Spleen (tissue), 7 donors: Measurements from ENCODE around the gene RAD51B.
A peak's percentile ranks its signal among the peaks of the same experiment; 100 is the strongest.

Experiments used
- POLR2A ChIP-seq, 3 donors: fragments of 450-650 bp; IDR thresholded peaks; one replicate each; pipeline ENCODE4 v1.5.1; 2017; ENCODE audit warnings: antibody characterized with exemption in 3 of 3, mild to moderate bottlenecking in 1 of 3
- TF ChIP-seq, protein P1 (sequence below), 11 experiments: fragments of 200-600 bp in 7 of 11; fragments of 450-650 bp in 4 of 11; sonication (generic) in 4 of 11; IDR thresholded peaks in 8 of 11; conservative IDR thresholded peaks in 3 of 11; 1 replicate in 7 of 11; 2 replicates in 4 of 11; pipeline versions ENCODE4 v1.4.0 to v1.8.0; 2016 to 2021; ENCODE audit warnings: antibody characterized with exemption in 11 of 11, inconsistent platforms in 4 of 11, mild to moderate bottlenecking in 1 of 11
- donor health status: DM: no; HTN: no; CAD: no; lungs with moderate emphysema.
- donor health status: DM: no; HTN: no; CAD: no.
- donor health status: DM: no; HTN: no; CAD: no.

DNA sequence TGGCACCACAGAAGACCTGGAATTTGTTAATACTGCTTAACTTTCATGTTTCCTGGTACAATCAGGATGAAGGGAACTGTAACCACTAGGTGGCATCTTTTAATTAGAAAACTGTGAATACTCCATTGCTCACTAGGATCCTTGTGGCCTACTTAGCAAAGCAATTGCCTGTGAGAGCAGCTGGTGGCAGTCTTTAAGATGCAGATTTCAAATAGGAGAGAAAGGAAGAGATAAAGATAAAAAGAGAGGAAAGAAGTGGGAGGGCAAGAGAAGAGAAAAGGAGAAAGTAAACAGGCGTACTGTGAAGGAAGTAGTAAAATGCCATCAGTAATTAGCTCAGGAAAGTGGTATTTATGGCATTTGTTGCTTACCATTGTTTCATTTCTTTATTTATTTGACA is 114.5 kb downstream of the RAD51B start:
- TF ChIP-seq, protein P1, sequence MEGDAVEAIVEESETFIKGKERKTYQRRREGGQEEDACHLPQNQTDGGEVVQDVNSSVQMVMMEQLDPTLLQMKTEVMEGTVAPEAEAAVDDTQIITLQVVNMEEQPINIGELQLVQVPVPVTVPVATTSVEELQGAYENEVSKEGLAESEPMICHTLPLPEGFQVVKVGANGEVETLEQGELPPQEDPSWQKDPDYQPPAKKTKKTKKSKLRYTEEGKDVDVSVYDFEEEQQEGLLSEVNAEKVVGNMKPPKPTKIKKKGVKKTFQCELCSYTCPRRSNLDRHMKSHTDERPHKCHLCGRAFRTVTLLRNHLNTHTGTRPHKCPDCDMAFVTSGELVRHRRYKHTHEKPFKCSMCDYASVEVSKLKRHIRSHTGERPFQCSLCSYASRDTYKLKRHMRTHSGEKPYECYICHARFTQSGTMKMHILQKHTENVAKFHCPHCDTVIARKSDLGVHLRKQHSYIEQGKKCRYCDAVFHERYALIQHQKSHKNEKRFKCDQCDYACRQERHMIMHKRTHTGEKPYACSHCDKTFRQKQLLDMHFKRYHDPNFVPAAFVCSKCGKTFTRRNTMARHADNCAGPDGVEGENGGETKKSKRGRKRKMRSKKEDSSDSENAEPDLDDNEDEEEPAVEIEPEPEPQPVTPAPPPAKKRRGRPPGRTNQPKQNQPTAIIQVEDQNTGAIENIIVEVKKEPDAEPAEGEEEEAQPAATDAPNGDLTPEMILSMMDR (IDR thresholded peaks at IDR 0.05 in 8 of 11, conservative IDR thresholded peaks at IDR 0.05 in 3 of 11), result peak; percentile 24 to 81 (median 67)
- no peak for TF ChIP-seq POLR2A (IDR thresholded peaks at IDR 0.05)
